OCI-LY7 (cell line): ENCODE data around the gene FCMR. TPM values are rescaled to one million over a fixed set of nuclear protein-coding genes. Genes with fewer than 3 reads are reported as not detected.

Experiments
- BruUV-seq: library from RNA; stranded (reverse); fragments of 400-500 nt; replicated peaks from 2 replicates; lab custom pipeline; 2021; lab: Mats Ljungman, UMichigan
- CTCF ChIA-PET: fragments of 300-600 bp; sonication (Branson Sonifier 250); formaldehyde crosslinking; loops from one replicate; lab custom pipeline; 2022; ENCODE audit warnings: antibody characterized with exemption; ENCODE audit not compliant: unreplicated experiment; lab: Charles Lee
- POLR2A ChIA-PET: fragments of 300-600 bp; sonication (Branson Sonifier 250); formaldehyde crosslinking; loops from one replicate; lab custom pipeline; 2022; ENCODE audit warnings: antibody characterized with exemption; lab: Charles Lee
- DNase-seq: peaks from one replicate; pipeline ENCODE4 v3.0.0-alpha.2; 2015; ENCODE audit warnings: low spot score
- H2AFZ ChIP-seq: fragments of 200-600 bp; sonication (generic), shearing (Covaris generic); 2 replicates; pipeline ENCODE4 v1.6.1; 2014; ENCODE audit warnings: mild to moderate bottlenecking, antibody characterized with exemption, low read length, moderate library complexity
- H3K27ac ChIP-seq: fragments of 200-600 bp; sonication (generic); 2 replicates; pipeline ENCODE4 v1.5.1; 2014; ENCODE audit warnings: mixed run types, low read depth, mild to moderate bottlenecking, moderate library complexity, low read length, inconsistent platforms; ENCODE audit not compliant: poor library complexity, severe bottlenecking
- H3K36me3 ChIP-seq: fragments of 200-600 bp; sonication (generic); 2 replicates; pipeline ENCODE4 v1.6.1; 2014; ENCODE audit warnings: mild to moderate bottlenecking, antibody characterized with exemption, low read length, moderate library complexity, mixed read lengths; ENCODE audit not compliant: insufficient read depth
- H3K4me1 ChIP-seq: fragments of 200-600 bp; sonication (generic); 2 replicates; pipeline ENCODE4 v1.5.1; 2014; ENCODE audit warnings: mild to moderate bottlenecking, low read length; ENCODE audit not compliant: insufficient read depth, poor library complexity, severe bottlenecking
- H3K4me2 ChIP-seq: fragments of 200-600 bp; sonication (generic); 2 replicates; pipeline ENCODE4 v1.6.1; 2014; ENCODE audit warnings: mild to moderate bottlenecking, low read length
- H3K4me3 ChIP-seq: fragments of 200-600 bp; sonication (generic); 2 replicates; pipeline ENCODE4 v1.5.1; 2014; ENCODE audit warnings: mild to moderate bottlenecking, low read depth, low read length; ENCODE audit not compliant: poor library complexity, severe bottlenecking
- H3K79me2 ChIP-seq: fragments of 200-600 bp; sonication (generic); 2 replicates; pipeline ENCODE4 v1.6.1; 2016; ENCODE audit warnings: low read depth, mild to moderate bottlenecking, low read length, moderate library complexity, mixed read lengths; ENCODE audit not compliant: insufficient read depth
- H3K9me2 ChIP-seq: fragments of 200-600 bp; sonication (generic); 2 replicates; pipeline ENCODE4 v1.6.1; 2016; ENCODE audit warnings: mild to moderate bottlenecking, low read length, mixed read lengths; ENCODE audit not compliant: insufficient read depth
- H3K9me3 ChIP-seq: fragments of 200-600 bp; sonication (generic); 2 replicates; pipeline ENCODE4 v1.6.1; 2014; ENCODE audit warnings: mild to moderate bottlenecking, mixed run types, low read length, mixed read lengths
- H4K20me1 ChIP-seq: fragments of 200-600 bp; sonication (generic); 2 replicates; pipeline ENCODE4 v1.6.1; 2014; ENCODE audit warnings: mild to moderate bottlenecking, antibody characterized with exemption, low read length, moderate library complexity, mixed read lengths; ENCODE audit not compliant: insufficient read depth
- CTCF ChIP-seq: fragments of 200-600 bp; sonication (generic); conservative IDR thresholded peaks from 2 replicates; pipeline ENCODE4 v1.5.1; 2014; ENCODE audit warnings: mild to moderate bottlenecking, antibody characterized with exemption, low read length, moderate library complexity, mixed read lengths
- EZH2phosphoT487 ChIP-seq: fragments of 200-600 bp; sonication (generic); IDR thresholded peaks from 2 replicates; pipeline ENCODE4 v1.6.1; 2018; ENCODE audit warnings: low read depth, borderline replicate concordance, mild to moderate bottlenecking, mixed run types, antibody characterized with exemption, low read length, moderate library complexity, mixed read lengths
- intact Hi-C: fragments of 100-400 bp; cut with micrococcal nuclease; formaldehyde crosslinking; loops from one replicate; pipeline ENCODE4 v1.10.0; 2022; ENCODE audit not compliant: unreplicated experiment
- total RNA-seq, 2 experiments: library from RNA; depleted of rRNA in 1 of 2; stranded (reverse); fragments of >200 nt in 1 of 2; shearing (Covaris generic) in 1 of 2; gene quantifications; 2 replicates each; pipeline ENCODE4 v1.2.3, GENCODE V29; 2014 to 2022

Gene FCMR
- total RNA-seq, 2 experiments from 2014 or later, result 5.2 to 9.2 TPM

GRCh38 chr1:206898915-206899431 lies 22.8 kb downstream of the FCMR start:
- TF ChIP-seq EZH2phosphoT487, result no peak
- no peak for TF ChIP-seq CTCF
- Histone ChIP-seq H3K36me3 (no peaks in the 10 kb centered on the region), H2AFZ (no peak overlapping the region), H3K79me2 (no peaks in the 10 kb centered on the region), H3K4me2 (no peak overlapping the region), H3K9me3 (no peaks in the 10 kb centered on the region), H3K9me2 (no peaks in the 10 kb centered on the region), H3K4me1 (no peaks in the 10 kb centered on the region), H4K20me1 (no peaks in the 10 kb centered on the region), H3K27ac (no peak overlapping the region), H3K4me3 (no peak overlapping the region)
- intact Hi-C loops, result no loop called here
- no peak for DNase-seq
- no TSS peak for BruUV-seq
- ChIA-PET CTCF (no interaction called here), POLR2A (interaction anchor here (0.6 kb wide), 1 partner anchor 23 kb away, joined by 3 read pairs; the partner anchor contains the start of gene FCMR)

GRCh38 chr1:206898089-206898914 lies 23.4 kb downstream of the FCMR start:
- ChIA-PET CTCF (no interaction called here), POLR2A (no interaction called here)
- Histone ChIP-seq H3K27ac (no peak overlapping the region), H3K4me1 (no peaks in the 10 kb centered on the region), H3K9me2 (no peaks in the 10 kb centered on the region), H3K4me2 (no peak overlapping the region), H3K9me3 (no peaks in the 10 kb centered on the region), H2AFZ (no peak overlapping the region), H4K20me1 (no peaks in the 10 kb centered on the region), H3K36me3 (no peaks in the 10 kb centered on the region), H3K4me3 (no peak overlapping the region), H3K79me2 (no peaks in the 10 kb centered on the region)
- intact Hi-C loops, result no loop called here
- DNase-seq, result no peak
- BruUV-seq, result no TSS peak
- TF ChIP-seq EZH2phosphoT487 (no peak), CTCF (no peak)

- ChIA-PET POLR2A (interaction anchor here (0.7 kb wide), 1 partner anchor 74 kb away, joined by 3 read pairs; no protein-coding TSS in a partner anchor), CTCF (no interaction called here)
- H2AFZ ChIP-seq, result no peak within 1 kb of the TSS
- intact Hi-C loops, result no loop called here
- no peaks in the 10 kb centered on the region for H3K36me3 ChIP-seq
- H3K9me3 ChIP-seq, result no peaks in the 10 kb centered on the region
- no peak within 1 kb of the TSS for H3K4me2 ChIP-seq
- TF ChIP-seq EZH2phosphoT487, result no peak
- no peak for TF ChIP-seq CTCF
- no peaks in the 10 kb centered on the region for H3K79me2 ChIP-seq
- H3K4me1 ChIP-seq, result no peaks in the 10 kb centered on the region
- no peak for DNase-seq
- H3K9me2 ChIP-seq, result no peaks in the 10 kb centered on the region
- no peak within 1 kb of the TSS for H3K27ac ChIP-seq
- no TSS peak for BruUV-seq
- H3K4me3 ChIP-seq, result no peak within 1 kb of the TSS
- H4K20me1 ChIP-seq, result no peaks in the 10 kb centered on the region
Measured at GRCh38 chr1:206897175-206897574, 24.6 kb downstream of the FCMR start, which contains the start of gene IL24. TSS of gene IL24 (plus strand) at chr1:206897443. CDS start at chr1:206897833, 390 bp downstream.
